OCI-LY1 (cell line): ENCODE measurements around the gene MANBA.

Source experiments
- H2AFZ ChIP-seq: fragments of 200-600 bp; sonication (generic), shearing (Covaris generic); 2 replicates; pipeline ENCODE4 v1.6.0; 2014; ENCODE audit warnings: antibody characterized with exemption, mild to moderate bottlenecking, low read length
- H3F3A ChIP-seq: fragments of 200-600 bp; sonication (generic), shearing (Covaris generic); 2 replicates; pipeline ENCODE4 v1.6.0; 2014; ENCODE audit warnings: mild to moderate bottlenecking, antibody characterized with exemption, low read length, moderate library complexity; ENCODE audit not compliant: insufficient read depth
- H3K27ac ChIP-seq: fragments of 200-600 bp; sonication (generic); 2 replicates; pipeline ENCODE4 v1.5.1; 2014; ENCODE audit warnings: low read length, mixed run types, mild to moderate bottlenecking, low read depth; ENCODE audit not compliant: poor library complexity, severe bottlenecking
- H3K27me3 ChIP-seq: fragments of 200-600 bp; sonication (generic); 2 replicates; pipeline ENCODE4 v1.6.0; 2014; ENCODE audit warnings: antibody characterized with exemption, mild to moderate bottlenecking, low read length, moderate library complexity; ENCODE audit not compliant: insufficient read depth
- H3K36me3 ChIP-seq: fragments of 200-600 bp; sonication (generic); 2 replicates; pipeline ENCODE4 v1.6.1; 2014; ENCODE audit warnings: mild to moderate bottlenecking, antibody characterized with exemption, low read length, moderate library complexity, mixed read lengths; ENCODE audit not compliant: insufficient read depth
- H3K4me1 ChIP-seq: fragments of 200-600 bp; sonication (generic); 2 replicates; pipeline ENCODE4 v1.5.1; 2014; ENCODE audit warnings: mild to moderate bottlenecking, low read length, moderate library complexity; ENCODE audit not compliant: insufficient read depth, severe bottlenecking
- H3K4me2 ChIP-seq: fragments of 200-600 bp; sonication (generic), shearing (Covaris generic); 2 replicates; pipeline ENCODE4 v1.6.1; 2014; ENCODE audit warnings: low read length
- H3K4me3 ChIP-seq: fragments of 200-600 bp; sonication (generic); 2 replicates; pipeline ENCODE4 v1.5.1; 2014; ENCODE audit warnings: low read length, low read depth, mild to moderate bottlenecking, mixed read lengths; ENCODE audit not compliant: poor library complexity, severe bottlenecking
- H3K79me2 ChIP-seq: fragments of 200-600 bp; shearing (Covaris generic); 2 replicates; pipeline ENCODE4 v1.6.1; 2016; ENCODE audit warnings: mixed run types, low read length, mixed read lengths; ENCODE audit not compliant: insufficient read depth
- H3K9ac ChIP-seq: fragments of 200-600 bp; sonication (generic), shearing (Covaris generic); 2 replicates; pipeline ENCODE4 v1.6.1; 2014; ENCODE audit warnings: mild to moderate bottlenecking, low read length, mixed read lengths
- H3K9me2 ChIP-seq: fragments of 200-600 bp; sonication (generic), shearing (Covaris generic); 2 replicates; pipeline ENCODE4 v1.6.1; 2014; ENCODE audit warnings: low read depth, mild to moderate bottlenecking, low read length, mixed read lengths
- H3K9me3 ChIP-seq: fragments of 200-600 bp; shearing (Covaris generic); 2 replicates; pipeline ENCODE4 v1.6.1; 2014; ENCODE audit warnings: low read length, mixed read lengths
- H4K20me1 ChIP-seq: fragments of 200-600 bp; sonication (generic), shearing (Covaris generic); 2 replicates; pipeline ENCODE4 v1.6.0; 2016; ENCODE audit warnings: mild to moderate bottlenecking, low read length; ENCODE audit not compliant: insufficient read depth
- CTCF ChIP-seq: fragments of 200-600 bp; sonication (generic), shearing (Covaris generic); IDR thresholded peaks from 2 replicates; pipeline ENCODE4 v1.5.1; 2017; ENCODE audit warnings: mild to moderate bottlenecking, antibody characterized with exemption, low read length, moderate library complexity, mixed read lengths
- EZH2 ChIP-seq: fragments of 200-600 bp; sonication (generic), shearing (Covaris generic); IDR thresholded peaks from 2 replicates; pipeline ENCODE4 v1.8.0; 2017; ENCODE audit warnings: borderline replicate concordance, mixed run types, mild to moderate bottlenecking, antibody characterized with exemption, low read length, moderate library complexity, mixed read lengths

The MANBA gene

DNA sequence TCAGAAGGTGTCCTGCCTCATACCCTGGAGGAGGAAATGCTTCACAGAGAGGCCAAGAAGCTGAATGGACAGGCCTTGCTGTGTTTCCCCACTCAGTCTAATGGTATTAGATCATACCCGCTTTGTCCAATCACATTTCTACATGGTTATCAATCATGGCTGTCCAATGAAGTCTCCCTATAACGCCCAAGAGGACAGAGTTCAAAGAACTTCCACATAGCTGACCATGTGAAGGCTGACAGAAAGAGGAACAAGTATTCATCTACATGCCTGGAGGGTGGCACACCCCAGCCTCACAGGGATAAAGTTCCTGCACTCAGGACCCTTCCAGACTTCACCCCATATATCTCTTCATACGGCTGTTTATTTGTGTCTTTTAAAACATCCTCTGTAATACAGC lies 123.4 kb downstream of the MANBA start:
- Histone ChIP-seq H3K36me3 (peaks cover 50% of the 10 kb centered on the region; the same call in 1 of the 2 replicates), H4K20me1 (no peaks in the 10 kb centered on the region), H3K27me3 (no peaks in the 10 kb centered on the region), H2AFZ (no peak overlapping the region), H3K27ac (no peak overlapping the region), H3K9me3 (no peaks in the 10 kb centered on the region), H3K9me2 (no peaks in the 10 kb centered on the region), H3F3A (no peaks in the 10 kb centered on the region), H3K9ac (no peak overlapping the region), H3K4me1 (no peaks in the 10 kb centered on the region), H3K4me3 (no peak overlapping the region), H3K79me2 (no peaks in the 10 kb centered on the region; the same call in 1 of the 2 replicates), H3K4me2 (no peak overlapping the region)
- no peak for TF ChIP-seq EZH2
- TF ChIP-seq CTCF = no peak

- Histone ChIP-seq H2AFZ (no peak overlapping the region), H3K79me2 (no peaks in the 10 kb centered on the region; the same call in 1 of the 2 replicates), H3K36me3 (peaks cover 42% of the 10 kb centered on the region; the same call in 1 of the 2 replicates), H3K27me3 (no peaks in the 10 kb centered on the region), H3K9me3 (no peaks in the 10 kb centered on the region), H3K27ac (no peak overlapping the region), H4K20me1 (no peaks in the 10 kb centered on the region), H3K9ac (no peak overlapping the region), H3K4me1 (no peaks in the 10 kb centered on the region), H3F3A (no peaks in the 10 kb centered on the region), H3K4me2 (no peak overlapping the region), H3K4me3 (no peak overlapping the region), H3K9me2 (no peaks in the 10 kb centered on the region)
- TF ChIP-seq CTCF (no peak), EZH2 (no peak)
Measured at GRCh38 chr4:102633100-102633499, 127.7 kb downstream of the MANBA start.

DNA sequence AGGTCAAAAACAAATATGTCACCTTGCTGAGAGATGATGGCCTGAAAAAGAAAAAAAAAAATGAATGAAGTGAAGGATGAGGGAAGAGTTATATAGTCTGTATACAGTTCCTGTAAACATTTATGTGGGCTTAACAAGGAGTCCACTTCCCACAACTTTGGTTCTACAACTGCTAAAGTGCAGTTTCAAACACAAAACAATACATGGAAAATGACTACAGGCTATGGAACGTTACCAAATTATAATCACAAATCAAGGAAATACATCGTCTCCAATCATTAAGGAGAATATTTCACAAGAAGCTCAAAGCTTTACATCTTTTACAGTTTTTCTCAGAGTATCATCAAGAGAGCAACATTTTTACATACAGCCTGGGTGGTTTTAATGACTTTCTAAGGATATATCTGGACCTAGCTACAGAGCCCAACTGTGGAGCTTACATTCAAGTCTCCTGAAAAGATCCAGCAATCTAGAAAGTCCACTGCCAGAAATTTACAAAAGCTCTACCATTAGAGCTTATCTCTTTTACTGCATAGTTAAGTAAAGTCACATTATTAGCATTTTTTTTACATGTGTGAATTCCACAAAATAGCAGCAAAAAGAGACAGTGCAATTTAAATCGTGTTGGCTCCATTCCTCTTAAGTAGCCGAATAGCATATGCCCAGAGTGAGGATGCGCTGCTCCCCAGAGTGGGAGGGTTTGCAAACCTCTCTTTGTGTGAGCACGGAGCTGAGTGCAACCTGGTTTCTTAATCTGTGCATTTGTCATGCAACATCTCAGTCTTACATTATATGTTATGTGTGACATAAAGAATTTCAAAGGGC lies 128.3 kb downstream of the MANBA start:
- no peak overlapping the region for H3K27ac ChIP-seq
- H4K20me1 ChIP-seq = no peaks in the 10 kb centered on the region
- no peaks in the 10 kb centered on the region for H3K9me2 ChIP-seq
- H2AFZ ChIP-seq = no peak overlapping the region
- H3K4me3 ChIP-seq = no peak overlapping the region
- peaks cover 37% of the 10 kb centered on the region; the same call in 1 of the 2 replicates for H3K36me3 ChIP-seq
- H3K4me1 ChIP-seq = no peaks in the 10 kb centered on the region
- H3K9ac ChIP-seq = no peak overlapping the region
- H3K4me2 ChIP-seq = no peak overlapping the region
- no peaks in the 10 kb centered on the region for H3K27me3 ChIP-seq
- TF ChIP-seq EZH2 = no peak
- TF ChIP-seq CTCF = no peak
- H3F3A ChIP-seq = no peaks in the 10 kb centered on the region
- H3K9me3 ChIP-seq = no peaks in the 10 kb centered on the region
- no peaks in the 10 kb centered on the region; the same call in 1 of the 2 replicates for H3K79me2 ChIP-seq
